ENCODE data around the gene RPL13A. TPM values are rescaled to one million over a fixed set of nuclear protein-coding genes. Genes with fewer than 3 reads are reported as not detected.

RPL13A gene
- total RNA-seq, 2 donors from 2014 or later: 1,758 to 2,456 TPM

- Histone ChIP-seq H3K9me3 (no peaks in the 10 kb centered on the region), H3K4me3 (no peak overlapping the region), H3K36me3 (replicated peaks in 1 of 2; ENCODE audit: insufficient read depth in 1 of 2, low read depth in 2 of 2) (no peaks in the 10 kb centered on the region), H3K4me1 (peaks cover 9% of the 10 kb centered on the region), H3K27ac (no peak overlapping the region), H3K27me3 (no peaks in the 10 kb centered on the region)
- intact Hi-C loops (cut with DNase I): no loop called here
- DNase-seq (no peak), ATAC-seq (no peak)
- WGBS, 2 donors: 87 to 93% methylated on average over 17 of the region's 22 CpGs
- TF ChIP-seq POLR2A (IDR thresholded peaks at IDR 0.05) (no peak), CTCF (IDR thresholded peaks at IDR 0.05) (no peak)
Measured at GRCh38 chr19:49524812-49525455, 37.5 kb downstream of the RPL13A start.

DNA sequence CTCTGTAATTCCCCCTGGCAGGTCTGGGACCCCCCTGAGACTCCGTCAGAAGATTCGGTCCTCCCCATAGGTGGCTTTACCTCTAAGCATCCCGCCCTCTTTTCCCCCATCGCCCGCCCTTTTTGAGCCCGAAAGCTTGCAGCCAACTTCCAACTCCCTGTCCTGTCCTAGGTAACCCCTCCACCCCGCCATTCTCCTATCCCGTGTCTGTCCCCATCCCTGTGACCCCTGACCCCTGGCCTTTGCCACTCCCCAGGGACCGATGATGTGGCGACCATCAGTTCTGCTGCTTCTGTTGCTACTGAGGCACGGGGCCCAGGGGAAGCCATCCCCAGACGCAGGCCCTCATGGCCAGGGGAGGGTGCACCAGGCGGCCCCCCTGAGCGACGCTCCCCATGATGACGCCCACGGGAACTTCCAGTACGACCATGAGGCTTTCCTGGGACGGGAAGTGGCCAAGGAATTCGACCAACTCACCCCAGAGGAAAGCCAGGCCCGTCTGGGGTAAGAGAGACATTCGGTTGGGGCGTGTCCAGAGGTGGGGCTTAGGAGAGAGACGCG, 40.9 kb downstream of the RPL13A start:
- no peaks in the 10 kb centered on the region for H3K9me3 ChIP-seq
- 71 to 77% methylated on average over 25 of the region's 25 CpGs for WGBS, 2 donors
- ATAC-seq (no peak), DNase-seq (no peak)
- H3K27ac ChIP-seq: peak overlapping the region in 1 of 4 donors; percentile 32
- TF ChIP-seq POLR2A (IDR thresholded peaks at IDR 0.05) (no peak), CTCF (IDR thresholded peaks at IDR 0.05) (no peak)
- peaks cover 10% of the 10 kb centered on the region for H3K4me1 ChIP-seq
- H3K36me3 ChIP-seq (replicated peaks in 1 of 2; ENCODE audit: insufficient read depth in 1 of 2, low read depth in 2 of 2): no peaks in the 10 kb centered on the region
- no peaks in the 10 kb centered on the region for H3K27me3 ChIP-seq
- H3K4me3 ChIP-seq: no peak overlapping the region
- intact Hi-C loops (cut with DNase I): no loop called here

GRCh38 chr19:49530708-49531107, 43.3 kb downstream of the RPL13A start:
- ATAC-seq (no peak), DNase-seq (no peak)
- TF ChIP-seq POLR2A (IDR thresholded peaks at IDR 0.05) (no peak), CTCF (IDR thresholded peaks at IDR 0.05) (no peak)
- Histone ChIP-seq H3K4me3 (no peak overlapping the region), H3K4me1 (peaks cover 24% of the 10 kb centered on the region), H3K27me3 (no peaks in the 10 kb centered on the region), H3K36me3 (replicated peaks in 1 of 2; ENCODE audit: insufficient read depth in 1 of 2, low read depth in 2 of 2) (no peaks in the 10 kb centered on the region), H3K27ac (no peak overlapping the region), H3K9me3 (no peaks in the 10 kb centered on the region)
- intact Hi-C loops (cut with DNase I): no loop called here
- 92% methylated on average over 5 to 7 of the region's 7 CpGs for WGBS, 2 donors

DNA sequence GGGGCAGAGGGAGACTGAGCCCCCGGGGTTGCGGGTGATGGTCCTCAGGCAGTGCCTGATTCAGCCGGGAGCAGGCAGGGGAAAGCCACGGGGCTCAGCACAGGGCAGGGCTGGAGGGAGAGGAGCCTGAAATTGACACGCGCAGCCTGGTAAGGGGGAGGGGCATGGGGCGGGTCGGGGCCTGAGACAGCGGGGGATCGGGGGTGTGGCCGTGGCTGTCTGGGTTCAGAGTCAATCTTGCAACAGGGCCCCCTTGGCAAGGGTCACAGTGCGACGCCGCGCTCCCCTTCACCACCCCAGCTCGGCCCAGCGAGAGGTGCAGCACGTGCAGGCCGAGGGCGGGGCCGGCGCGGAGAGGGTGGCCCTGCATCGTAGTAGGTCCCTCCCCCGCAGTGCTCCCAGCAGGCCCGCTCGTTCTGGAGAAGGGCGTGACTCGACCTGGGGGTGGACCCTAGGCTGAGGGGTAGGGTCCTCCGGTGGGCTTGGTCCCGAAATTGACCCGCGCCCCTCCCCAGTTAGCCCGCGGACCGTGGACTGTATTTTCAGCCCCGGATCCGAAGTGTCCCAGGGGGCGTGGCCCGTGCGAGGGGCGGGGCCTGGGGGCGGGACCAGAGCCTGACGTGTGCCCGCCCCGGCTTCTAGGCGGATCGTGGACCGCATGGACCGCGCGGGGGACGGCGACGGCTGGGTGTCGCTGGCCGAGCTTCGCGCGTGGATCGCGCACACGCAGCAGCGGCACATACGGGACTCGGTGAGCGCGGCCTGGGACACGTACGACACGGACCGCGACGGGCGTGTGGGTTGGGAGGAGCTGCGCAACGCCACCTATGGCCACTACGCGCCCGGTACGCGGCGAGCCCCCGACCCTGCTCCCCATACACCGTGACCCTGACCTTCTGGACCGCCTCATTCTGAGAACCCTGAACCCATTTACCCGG, 46.4 kb downstream of the RPL13A start:
- H3K27ac ChIP-seq: no peak overlapping the region
- 3 to 7% methylated on average over 17 to 63 of the region's 87 CpGs for WGBS, 2 donors
- H3K4me1 ChIP-seq: peaks cover 15% of the 10 kb centered on the region
- ATAC-seq (peak; percentile 94), DNase-seq (peak; percentile 77 to 86 (median 79))
- no peaks in the 10 kb centered on the region for H3K27me3 ChIP-seq
- intact Hi-C loops (cut with DNase I): no loop called here
- H3K36me3 ChIP-seq (replicated peaks in 1 of 2; ENCODE audit: insufficient read depth in 1 of 2, low read depth in 2 of 2): no peaks in the 10 kb centered on the region
- H3K9me3 ChIP-seq: no peaks in the 10 kb centered on the region
- TF ChIP-seq POLR2A (IDR thresholded peaks at IDR 0.05): no peak
- peak in 6 of 7 experiments; percentile 14 to 58 (median 26) for TF ChIP-seq CTCF (IDR thresholded peaks at IDR 0.05)
- peak overlapping the region; percentile 11 to 58 for H3K4me3 ChIP-seq

Measured in body of pancreas (tissue), 4 donors.